Stimulated activated CD4-positive, alpha-beta T cell treated with anti-CD3 and anti-CD28 coated beads, Interleukin-1b, Interleukin-23, amount 100 ng/mL, for 48 hours (primary cell): ENCODE measurements around the gene SYNRG.

Source experiments
- DNase-seq: peaks from one replicate; pipeline ENCODE4 v3.0.0-alpha.2; 2020

SYNRG gene

GRCh38 chr17:37475731-37476420 is 133.3 kb downstream of the SYNRG start:
- DNase-seq, result no peak

DNA sequence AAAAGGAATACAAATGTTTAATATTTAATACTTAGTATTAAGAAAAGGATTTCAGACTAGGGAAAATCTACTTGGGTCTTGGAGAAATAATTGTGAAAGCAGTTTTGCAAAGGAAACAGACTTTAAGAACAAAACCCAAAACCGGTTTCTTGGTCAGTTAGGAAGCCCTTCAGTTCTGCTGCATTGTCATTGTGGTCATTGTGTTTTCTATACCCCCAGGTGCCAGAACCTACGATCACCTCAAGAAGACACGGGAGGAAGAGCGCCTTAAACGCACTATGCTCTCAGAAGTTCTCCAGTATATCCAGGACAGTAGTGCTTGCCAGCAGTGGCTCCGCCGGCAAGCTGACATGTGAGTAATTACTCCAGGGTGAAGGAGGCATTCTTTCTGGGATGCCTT is 139.0 kb downstream of the SYNRG start:
- DNase-seq, result no peak

- DNase-seq, result no peak
Observed at GRCh38 chr17:37466471-37466870, 142.7 kb downstream of the SYNRG start.

- no peak for DNase-seq
Observed at GRCh38 chr17:37465069-37465616, 144.1 kb downstream of the SYNRG start.
